ENCODE data around the gene MMP14. TPM values are rescaled to one million over a fixed set of nuclear protein-coding genes. Genes with fewer than 3 reads are reported as not detected.

Gene MMP14
- total RNA-seq, 4 donors from 2014 or later: 108 to 208 (median 166) TPM

DNA sequence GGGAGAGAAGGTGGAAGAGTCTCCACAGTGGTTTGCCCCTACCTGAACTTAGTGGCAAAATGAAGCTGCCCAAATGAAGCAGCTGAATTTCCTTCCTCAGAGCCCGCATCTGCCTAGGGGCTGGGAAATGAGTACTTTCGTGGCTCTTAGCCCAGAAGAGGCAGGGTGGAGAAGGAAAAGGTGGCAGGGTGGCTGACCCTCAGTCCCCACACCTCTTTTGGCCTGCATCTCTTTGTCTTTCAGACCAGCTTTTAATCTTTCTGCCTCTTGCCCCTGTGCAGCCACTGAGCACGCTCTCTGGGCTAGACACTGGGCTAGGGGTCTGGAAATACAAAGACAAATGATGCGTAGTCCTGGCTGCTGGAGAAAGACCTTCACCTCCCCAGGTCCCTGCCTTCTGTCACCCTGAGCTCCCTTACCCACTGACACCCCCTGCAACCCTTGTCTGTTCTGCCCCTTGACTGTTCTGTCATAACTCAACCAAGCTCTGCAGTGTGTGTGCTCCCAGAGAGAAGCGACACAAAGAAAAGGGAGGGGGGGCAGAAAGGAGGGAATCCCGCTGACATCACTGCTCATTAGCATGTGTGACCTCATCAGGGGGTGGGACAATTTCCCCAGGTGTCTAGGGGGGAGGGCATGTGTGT is 46.3 kb downstream of the MMP14 start:
- TF ChIP-seq, protein P1, sequence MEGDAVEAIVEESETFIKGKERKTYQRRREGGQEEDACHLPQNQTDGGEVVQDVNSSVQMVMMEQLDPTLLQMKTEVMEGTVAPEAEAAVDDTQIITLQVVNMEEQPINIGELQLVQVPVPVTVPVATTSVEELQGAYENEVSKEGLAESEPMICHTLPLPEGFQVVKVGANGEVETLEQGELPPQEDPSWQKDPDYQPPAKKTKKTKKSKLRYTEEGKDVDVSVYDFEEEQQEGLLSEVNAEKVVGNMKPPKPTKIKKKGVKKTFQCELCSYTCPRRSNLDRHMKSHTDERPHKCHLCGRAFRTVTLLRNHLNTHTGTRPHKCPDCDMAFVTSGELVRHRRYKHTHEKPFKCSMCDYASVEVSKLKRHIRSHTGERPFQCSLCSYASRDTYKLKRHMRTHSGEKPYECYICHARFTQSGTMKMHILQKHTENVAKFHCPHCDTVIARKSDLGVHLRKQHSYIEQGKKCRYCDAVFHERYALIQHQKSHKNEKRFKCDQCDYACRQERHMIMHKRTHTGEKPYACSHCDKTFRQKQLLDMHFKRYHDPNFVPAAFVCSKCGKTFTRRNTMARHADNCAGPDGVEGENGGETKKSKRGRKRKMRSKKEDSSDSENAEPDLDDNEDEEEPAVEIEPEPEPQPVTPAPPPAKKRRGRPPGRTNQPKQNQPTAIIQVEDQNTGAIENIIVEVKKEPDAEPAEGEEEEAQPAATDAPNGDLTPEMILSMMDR (IDR thresholded peaks at IDR 0.05): no peak
- DNase-seq (ENCODE audit: low spot score) (no peak), ATAC-seq (ENCODE audit: low FRiP score) (no peak)

DNA sequence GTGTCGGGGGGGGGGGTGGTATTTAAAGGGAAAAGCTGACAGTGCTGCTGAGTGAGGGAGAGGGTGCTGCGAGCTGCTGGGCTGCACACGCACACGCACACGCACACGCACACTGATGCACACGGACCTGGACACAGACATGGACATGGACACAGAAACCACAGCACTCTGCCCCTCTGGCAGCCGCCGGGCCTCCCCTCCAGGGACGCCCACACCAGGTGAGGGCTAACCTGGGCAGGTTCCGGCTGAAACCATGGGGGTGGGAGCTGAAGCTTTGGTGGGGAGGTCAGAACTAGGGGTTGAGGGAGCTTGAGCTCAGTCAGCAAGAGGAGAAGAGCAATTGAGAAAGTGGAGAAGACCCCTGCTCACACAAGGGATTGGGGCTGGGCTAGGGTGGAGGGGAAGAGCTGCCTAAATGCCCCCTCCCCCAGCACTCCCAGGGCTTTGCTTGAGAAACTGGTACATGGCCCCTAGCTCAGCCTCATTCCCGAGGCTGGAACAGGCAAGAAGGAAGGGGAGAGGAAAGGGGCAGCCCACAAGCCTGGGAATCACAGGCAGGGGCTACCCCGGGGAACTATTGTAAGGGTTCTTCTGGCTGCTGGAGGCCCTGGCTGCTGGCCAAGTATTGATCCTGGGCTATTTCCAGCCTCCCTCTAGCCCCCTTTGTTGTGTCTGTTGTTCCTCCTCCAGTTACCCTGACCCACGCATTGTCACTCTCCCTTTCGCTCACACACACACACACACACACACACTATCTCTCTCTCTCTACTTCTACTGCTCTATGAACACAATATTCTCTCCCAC is 47.0 kb downstream of the MMP14 start, which contains the start of gene REM2:
Gene REM2 (plus strand): TSS at position 50 of the 804 bp plus-strand sequence. CDS start 66 bp downstream, at position 116.
- TF ChIP-seq, protein P1 (IDR thresholded peaks at IDR 0.05): no peak
- ATAC-seq (ENCODE audit: low FRiP score) (no peak), DNase-seq (ENCODE audit: low spot score) (no peak)

DNA sequence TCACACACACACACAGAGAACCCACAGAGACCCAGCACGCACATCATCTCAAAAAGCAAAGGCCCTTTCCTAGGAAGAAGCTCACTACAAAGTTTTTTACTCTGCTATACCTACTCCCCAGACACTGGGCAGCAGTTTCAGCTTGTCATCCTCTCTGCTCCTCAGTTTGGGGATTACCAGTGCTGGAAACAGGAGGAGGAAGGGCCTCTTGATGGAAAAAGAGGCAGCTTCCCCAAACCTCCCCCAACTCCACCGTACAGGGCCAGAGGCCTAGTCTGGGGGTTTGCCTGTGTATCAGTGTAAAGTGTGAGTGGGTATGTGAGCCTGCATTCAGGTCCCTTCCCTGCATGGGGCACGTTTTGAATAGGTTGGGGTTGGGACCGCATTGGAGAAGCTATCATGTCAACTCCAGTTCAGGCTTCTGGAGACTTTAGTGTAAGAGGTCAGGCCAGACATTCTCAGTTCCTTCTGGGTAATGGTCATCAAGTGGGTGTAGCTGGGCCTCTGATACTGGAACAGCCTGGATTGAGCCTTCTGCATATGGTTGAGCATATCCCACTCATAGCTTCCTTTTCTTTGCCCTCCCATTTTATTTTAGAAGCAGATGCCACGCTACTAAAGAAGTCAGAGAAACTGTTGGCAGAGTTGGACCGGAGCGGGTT is 47.8 kb downstream of the MMP14 start:
- no peak for DNase-seq (ENCODE audit: low spot score)
- no peak for ATAC-seq (ENCODE audit: low FRiP score)
- TF ChIP-seq, protein P1 (IDR thresholded peaks at IDR 0.05): no peak

DNA sequence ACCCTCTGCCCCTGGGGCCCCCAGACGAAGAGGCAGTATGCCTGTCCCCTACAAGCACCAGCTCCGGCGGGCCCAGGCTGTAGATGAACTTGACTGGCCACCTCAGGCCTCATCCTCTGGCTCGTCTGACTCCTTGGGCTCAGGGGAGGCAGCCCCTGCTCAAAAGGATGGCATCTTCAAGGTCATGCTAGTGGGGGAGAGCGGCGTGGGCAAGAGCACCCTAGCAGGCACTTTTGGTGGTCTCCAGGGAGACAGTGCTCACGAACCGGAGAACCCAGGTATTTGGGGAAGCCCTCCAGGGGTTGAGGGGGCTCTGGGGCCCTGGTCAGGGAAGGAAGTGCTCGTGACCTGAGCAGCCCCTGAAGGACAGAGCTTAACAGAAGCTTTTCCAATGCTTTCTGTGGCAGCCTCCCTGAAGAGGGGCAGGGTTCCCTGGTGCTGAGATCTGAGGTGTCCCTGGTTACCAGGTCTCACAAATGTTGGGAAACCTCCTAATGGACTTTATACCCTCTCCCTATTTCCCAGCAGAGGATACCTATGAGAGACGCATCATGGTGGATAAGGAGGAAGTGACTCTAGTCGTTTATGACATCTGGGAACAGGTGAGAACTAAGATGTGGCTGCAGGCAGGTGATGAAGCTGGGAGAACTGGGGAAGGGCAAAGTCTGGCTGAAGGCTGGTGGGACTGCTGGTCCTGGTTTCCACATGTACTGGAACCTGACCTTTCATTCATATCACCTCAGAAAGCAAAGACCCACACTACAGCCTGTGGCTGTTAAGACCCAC is 48.5 kb downstream of the MMP14 start:
- no peak for ATAC-seq (ENCODE audit: low FRiP score)
- DNase-seq (ENCODE audit: low spot score): no peak
- TF ChIP-seq, protein P1 (IDR thresholded peaks at IDR 0.05): no peak

DNA sequence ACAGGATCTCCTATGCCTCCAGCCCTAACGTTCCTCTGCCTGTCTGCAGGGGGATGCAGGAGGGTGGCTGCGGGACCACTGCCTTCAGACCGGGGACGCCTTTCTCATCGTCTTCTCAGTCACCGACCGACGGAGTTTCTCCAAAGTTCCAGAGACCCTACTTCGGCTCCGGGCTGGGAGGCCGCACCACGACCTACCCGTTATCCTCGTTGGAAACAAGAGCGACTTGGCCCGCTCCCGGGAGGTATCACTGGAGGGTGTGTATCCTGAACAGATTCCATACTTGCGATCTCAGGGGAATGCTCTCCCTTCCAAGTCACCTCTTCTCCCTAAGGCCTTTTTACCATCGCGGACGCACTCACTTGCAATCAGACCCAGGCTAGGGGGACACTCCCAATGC is 49.6 kb downstream of the MMP14 start:
- DNase-seq (ENCODE audit: low spot score) (no peak), ATAC-seq (ENCODE audit: low FRiP score) (no peak)
- TF ChIP-seq, protein P1 (IDR thresholded peaks at IDR 0.05): no peak

DNA sequence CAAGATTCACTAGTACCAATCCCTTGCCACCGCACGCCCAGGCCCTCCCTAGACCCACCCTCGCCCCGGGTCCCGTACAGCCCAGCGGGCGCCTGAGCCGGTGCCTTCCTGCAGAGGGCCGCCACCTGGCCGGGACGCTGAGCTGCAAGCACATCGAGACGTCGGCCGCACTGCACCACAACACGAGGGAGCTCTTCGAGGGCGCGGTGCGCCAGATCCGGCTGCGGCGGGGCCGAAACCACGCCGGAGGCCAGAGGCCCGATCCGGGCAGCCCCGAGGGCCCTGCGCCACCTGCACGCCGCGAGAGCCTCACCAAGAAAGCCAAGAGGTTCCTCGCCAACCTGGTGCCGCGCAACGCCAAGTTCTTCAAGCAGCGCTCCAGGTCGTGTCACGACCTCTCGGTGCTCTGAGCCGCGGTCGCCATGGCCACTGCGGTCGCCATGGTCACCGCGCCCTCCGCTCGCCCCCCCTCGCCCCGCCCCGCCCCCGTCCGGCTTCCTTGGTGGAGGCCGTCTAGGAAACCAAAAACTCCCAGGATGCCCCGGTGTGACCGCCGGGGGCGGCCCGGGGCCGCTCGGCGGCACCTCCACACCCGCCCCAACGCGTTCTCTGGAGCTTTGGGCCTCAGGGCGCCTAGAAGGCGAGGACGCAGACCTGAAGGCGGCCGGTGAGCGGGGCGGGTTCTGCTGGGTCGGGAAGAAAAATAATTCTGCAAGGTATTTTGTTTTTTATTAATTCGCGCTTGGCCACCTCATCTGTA is 50.3 kb downstream of the MMP14 start:
- TF ChIP-seq, protein P1 (IDR thresholded peaks at IDR 0.05): no peak
- ATAC-seq (ENCODE audit: low FRiP score) (peak; percentile 61), DNase-seq (ENCODE audit: low spot score) (no peak)

Data from omental fat pad (tissue), 4 donors.